H1 (cell line): ENCODE measurements around the gene SHROOM3. TPM values are rescaled to one million over a fixed set of nuclear protein-coding genes. Genes with fewer than 3 reads are reported as not detected.

Experiments
- EGR1 ChIP-seq: IDR thresholded peaks from 2 replicates; pipeline ENCODE4 v1.6.1; 2011; ENCODE audit warnings: low read depth, low read length, borderline replicate concordance
- EZH2 ChIP-seq: fragments of 200-600 bp; sonication (generic); IDR thresholded peaks from 2 replicates; pipeline ENCODE4 v1.7.1; 2012; ENCODE audit warnings: low read depth, mild to moderate bottlenecking, moderate library complexity, low read length, inconsistent platforms; ENCODE audit not compliant: severe bottlenecking
- FOSL1 ChIP-seq: IDR thresholded peaks from 2 replicates; pipeline ENCODE4 v1.6.1; 2011; ENCODE audit warnings: mild to moderate bottlenecking, low read depth, low read length, moderate library complexity; ENCODE audit not compliant: insufficient read depth
- polyA plus RNA-seq, 7 experiments: library from polyadenylated mRNA; depleted of rRNA in 3 of 7; stranded (reverse) in 5 of 7; unstranded in 2 of 7; fragments of >200 nt in 5 of 7; fragments of 200-250 nt in 2 of 7; gene quantifications; 1 replicate in 5 of 7; 2 replicates in 1 of 7; 4 replicates in 1 of 7; pipeline versions ENCODE4 v1.2.1 to v1.2.3, GENCODE V29; 2011 to 2013; ENCODE audit warnings: missing spikeins in 2 of 7, mixed read lengths in 2 of 7
- total RNA-seq: library from RNA; stranded (reverse); fragmentation: NEBNext Ultra II Directional; extraction: Animal tissue kit (Norgen Biotek cat#: 25700); gene quantifications from 2 replicates; pipeline ENCODE4 v1.2.1, GENCODE V29; 2021
- TF ChIP-seq, protein P1 (sequence below): fragments of 300-600 bp; sonication (generic); IDR thresholded peaks from 2 replicates; pipeline ENCODE4 v1.7.1; 2012; ENCODE audit warnings: low read length, moderate library complexity, mild to moderate bottlenecking, inconsistent platforms; ENCODE audit not compliant: insufficient replicate concordance
- TF ChIP-seq, protein P2 (sequence below): IDR thresholded peaks from 2 replicates; pipeline ENCODE4 v1.6.1; 2011; ENCODE audit warnings: low read length, improper control_type of control experiment

Gene SHROOM3
- total and polyA plus RNA-seq, 2 of the 8 experiments (the other 6 are each of a cell fraction or from before 2014, with no cell fraction given), result 15.8 to 34.0 TPM

DNA sequence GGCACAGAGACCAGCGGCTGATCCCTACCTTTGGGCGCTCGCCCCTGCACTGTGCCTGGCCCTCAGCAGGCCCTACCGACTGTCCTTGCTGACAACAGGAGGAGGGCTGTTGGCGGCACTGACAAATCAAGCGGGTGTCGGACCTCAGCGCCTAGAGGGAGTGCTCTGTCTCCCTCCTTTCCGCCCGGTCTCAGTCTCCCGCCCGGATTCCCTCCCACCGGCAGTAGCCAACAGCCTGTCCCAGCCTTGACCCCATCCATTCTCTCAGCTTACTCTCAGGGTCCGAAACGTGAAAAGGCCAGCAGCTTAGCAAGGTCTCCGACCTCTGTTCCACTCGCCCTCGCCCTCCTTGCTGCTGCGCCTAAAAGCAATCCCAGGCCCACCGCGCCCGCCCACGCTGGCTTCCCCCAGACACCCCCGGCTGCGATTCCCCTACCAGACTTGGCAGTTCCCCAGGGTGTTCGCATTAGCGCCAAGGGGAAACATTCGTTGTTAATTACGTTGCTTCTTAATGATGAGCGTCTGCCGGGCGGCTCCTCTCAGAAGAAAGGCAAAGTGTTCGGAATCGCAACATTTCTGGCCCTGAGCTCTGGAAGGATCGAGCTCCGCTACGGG, 366.7 kb downstream of the SHROOM3 start (continued):
- TF ChIP-seq, protein P1, sequence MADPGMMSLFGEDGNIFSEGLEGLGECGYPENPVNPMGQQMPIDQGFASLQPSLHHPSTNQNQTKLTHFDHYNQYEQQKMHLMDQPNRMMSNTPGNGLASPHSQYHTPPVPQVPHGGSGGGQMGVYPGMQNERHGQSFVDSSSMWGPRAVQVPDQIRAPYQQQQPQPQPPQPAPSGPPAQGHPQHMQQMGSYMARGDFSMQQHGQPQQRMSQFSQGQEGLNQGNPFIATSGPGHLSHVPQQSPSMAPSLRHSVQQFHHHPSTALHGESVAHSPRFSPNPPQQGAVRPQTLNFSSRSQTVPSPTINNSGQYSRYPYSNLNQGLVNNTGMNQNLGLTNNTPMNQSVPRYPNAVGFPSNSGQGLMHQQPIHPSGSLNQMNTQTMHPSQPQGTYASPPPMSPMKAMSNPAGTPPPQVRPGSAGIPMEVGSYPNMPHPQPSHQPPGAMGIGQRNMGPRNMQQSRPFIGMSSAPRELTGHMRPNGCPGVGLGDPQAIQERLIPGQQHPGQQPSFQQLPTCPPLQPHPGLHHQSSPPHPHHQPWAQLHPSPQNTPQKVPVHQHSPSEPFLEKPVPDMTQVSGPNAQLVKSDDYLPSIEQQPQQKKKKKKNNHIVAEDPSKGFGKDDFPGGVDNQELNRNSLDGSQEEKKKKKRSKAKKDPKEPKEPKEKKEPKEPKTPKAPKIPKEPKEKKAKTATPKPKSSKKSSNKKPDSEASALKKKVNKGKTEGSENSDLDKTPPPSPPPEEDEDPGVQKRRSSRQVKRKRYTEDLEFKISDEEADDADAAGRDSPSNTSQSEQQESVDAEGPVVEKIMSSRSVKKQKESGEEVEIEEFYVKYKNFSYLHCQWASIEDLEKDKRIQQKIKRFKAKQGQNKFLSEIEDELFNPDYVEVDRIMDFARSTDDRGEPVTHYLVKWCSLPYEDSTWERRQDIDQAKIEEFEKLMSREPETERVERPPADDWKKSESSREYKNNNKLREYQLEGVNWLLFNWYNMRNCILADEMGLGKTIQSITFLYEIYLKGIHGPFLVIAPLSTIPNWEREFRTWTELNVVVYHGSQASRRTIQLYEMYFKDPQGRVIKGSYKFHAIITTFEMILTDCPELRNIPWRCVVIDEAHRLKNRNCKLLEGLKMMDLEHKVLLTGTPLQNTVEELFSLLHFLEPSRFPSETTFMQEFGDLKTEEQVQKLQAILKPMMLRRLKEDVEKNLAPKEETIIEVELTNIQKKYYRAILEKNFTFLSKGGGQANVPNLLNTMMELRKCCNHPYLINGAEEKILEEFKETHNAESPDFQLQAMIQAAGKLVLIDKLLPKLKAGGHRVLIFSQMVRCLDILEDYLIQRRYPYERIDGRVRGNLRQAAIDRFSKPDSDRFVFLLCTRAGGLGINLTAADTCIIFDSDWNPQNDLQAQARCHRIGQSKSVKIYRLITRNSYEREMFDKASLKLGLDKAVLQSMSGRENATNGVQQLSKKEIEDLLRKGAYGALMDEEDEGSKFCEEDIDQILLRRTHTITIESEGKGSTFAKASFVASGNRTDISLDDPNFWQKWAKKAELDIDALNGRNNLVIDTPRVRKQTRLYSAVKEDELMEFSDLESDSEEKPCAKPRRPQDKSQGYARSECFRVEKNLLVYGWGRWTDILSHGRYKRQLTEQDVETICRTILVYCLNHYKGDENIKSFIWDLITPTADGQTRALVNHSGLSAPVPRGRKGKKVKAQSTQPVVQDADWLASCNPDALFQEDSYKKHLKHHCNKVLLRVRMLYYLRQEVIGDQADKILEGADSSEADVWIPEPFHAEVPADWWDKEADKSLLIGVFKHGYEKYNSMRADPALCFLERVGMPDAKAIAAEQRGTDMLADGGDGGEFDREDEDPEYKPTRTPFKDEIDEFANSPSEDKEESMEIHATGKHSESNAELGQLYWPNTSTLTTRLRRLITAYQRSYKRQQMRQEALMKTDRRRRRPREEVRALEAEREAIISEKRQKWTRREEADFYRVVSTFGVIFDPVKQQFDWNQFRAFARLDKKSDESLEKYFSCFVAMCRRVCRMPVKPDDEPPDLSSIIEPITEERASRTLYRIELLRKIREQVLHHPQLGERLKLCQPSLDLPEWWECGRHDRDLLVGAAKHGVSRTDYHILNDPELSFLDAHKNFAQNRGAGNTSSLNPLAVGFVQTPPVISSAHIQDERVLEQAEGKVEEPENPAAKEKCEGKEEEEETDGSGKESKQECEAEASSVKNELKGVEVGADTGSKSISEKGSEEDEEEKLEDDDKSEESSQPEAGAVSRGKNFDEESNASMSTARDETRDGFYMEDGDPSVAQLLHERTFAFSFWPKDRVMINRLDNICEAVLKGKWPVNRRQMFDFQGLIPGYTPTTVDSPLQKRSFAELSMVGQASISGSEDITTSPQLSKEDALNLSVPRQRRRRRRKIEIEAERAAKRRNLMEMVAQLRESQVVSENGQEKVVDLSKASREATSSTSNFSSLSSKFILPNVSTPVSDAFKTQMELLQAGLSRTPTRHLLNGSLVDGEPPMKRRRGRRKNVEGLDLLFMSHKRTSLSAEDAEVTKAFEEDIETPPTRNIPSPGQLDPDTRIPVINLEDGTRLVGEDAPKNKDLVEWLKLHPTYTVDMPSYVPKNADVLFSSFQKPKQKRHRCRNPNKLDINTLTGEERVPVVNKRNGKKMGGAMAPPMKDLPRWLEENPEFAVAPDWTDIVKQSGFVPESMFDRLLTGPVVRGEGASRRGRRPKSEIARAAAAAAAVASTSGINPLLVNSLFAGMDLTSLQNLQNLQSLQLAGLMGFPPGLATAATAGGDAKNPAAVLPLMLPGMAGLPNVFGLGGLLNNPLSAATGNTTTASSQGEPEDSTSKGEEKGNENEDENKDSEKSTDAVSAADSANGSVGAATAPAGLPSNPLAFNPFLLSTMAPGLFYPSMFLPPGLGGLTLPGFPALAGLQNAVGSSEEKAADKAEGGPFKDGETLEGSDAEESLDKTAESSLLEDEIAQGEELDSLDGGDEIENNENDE, result no peak
- TF ChIP-seq EGR1 (peak; percentile 46; the same call in 1 of the 2 replicates), FOSL1 (no peak), EZH2 (peak; percentile 29)
- TF ChIP-seq, protein P2, sequence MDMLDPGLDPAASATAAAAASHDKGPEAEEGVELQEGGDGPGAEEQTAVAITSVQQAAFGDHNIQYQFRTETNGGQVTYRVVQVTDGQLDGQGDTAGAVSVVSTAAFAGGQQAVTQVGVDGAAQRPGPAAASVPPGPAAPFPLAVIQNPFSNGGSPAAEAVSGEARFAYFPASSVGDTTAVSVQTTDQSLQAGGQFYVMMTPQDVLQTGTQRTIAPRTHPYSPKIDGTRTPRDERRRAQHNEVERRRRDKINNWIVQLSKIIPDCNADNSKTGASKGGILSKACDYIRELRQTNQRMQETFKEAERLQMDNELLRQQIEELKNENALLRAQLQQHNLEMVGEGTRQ, result no peak
